ENCODE measurements around the gene ELOVL2. TPM values are rescaled to one million over a fixed set of nuclear protein-coding genes. Genes with fewer than 3 reads are reported as not detected.

ELOVL2 gene
- total and polyA plus RNA-seq, 4 donors = 0.16 to 2.8 (median 0.24) TPM

- no peak overlapping the region for H3K27ac ChIP-seq (ENCODE audit: low read depth in 1 of 2, low read length in 1 of 2)
- no peaks in the 10 kb centered on the region for H3K4me1 ChIP-seq (ENCODE audit: control insufficient read depth in 5 of 5, insufficient read depth in 5 of 5, low read length in 5 of 5)
- ATAC-seq (ENCODE audit: insufficient read depth, low FRiP score) (no peak), DNase-seq (no peak)
- H3K9me3 ChIP-seq (ENCODE audit: control insufficient read depth in 4 of 4, insufficient read depth in 3 of 4, low read length in 3 of 4) = no peaks in the 10 kb centered on the region
- no peak overlapping the region for H3K4me3 ChIP-seq
- no peaks in the 10 kb centered on the region for H3K36me3 ChIP-seq (ENCODE audit: control insufficient read depth in 4 of 4, insufficient read depth in 4 of 4, low read length in 4 of 4)
- no peaks in the 10 kb centered on the region for H3K27me3 ChIP-seq (ENCODE audit: control insufficient read depth in 3 of 3, insufficient read depth in 3 of 3, low read length in 2 of 3)
- 92 to 94% methylated on average over 6 of the region's 6 CpGs for WGBS, 2 donors
- TF ChIP-seq CTCF (IDR thresholded peaks at IDR 0.05; ENCODE audit: control extremely low read depth, extremely low read depth) = no peak
- H3K9ac ChIP-seq (ENCODE audit: insufficient read depth in 1 of 2, low read length in 2 of 2) = no peak overlapping the region
Measured at GRCh38 chr6:11066505-11067347, 22.6 kb upstream of the ELOVL2 start.

GRCh38 chr6:11065436-11066202 is 21.5 kb upstream of the ELOVL2 start:
- Histone ChIP-seq H3K36me3 (ENCODE audit: control insufficient read depth in 4 of 4, insufficient read depth in 4 of 4, low read length in 4 of 4) (no peaks in the 10 kb centered on the region), H3K9ac (ENCODE audit: insufficient read depth in 1 of 2, low read length in 2 of 2) (no peak overlapping the region), H3K27ac (ENCODE audit: low read depth in 1 of 2, low read length in 1 of 2) (no peak overlapping the region), H3K4me1 (ENCODE audit: control insufficient read depth in 5 of 5, insufficient read depth in 5 of 5, low read length in 5 of 5) (no peaks in the 10 kb centered on the region), H3K4me3 (no peak overlapping the region), H3K27me3 (ENCODE audit: control insufficient read depth in 3 of 3, insufficient read depth in 3 of 3, low read length in 2 of 3) (no peaks in the 10 kb centered on the region), H3K9me3 (ENCODE audit: control insufficient read depth in 4 of 4, insufficient read depth in 3 of 4, low read length in 3 of 4) (no peaks in the 10 kb centered on the region)
- 92 to 94% methylated on average over 6 of the region's 6 CpGs for WGBS, 2 donors
- ATAC-seq (ENCODE audit: insufficient read depth, low FRiP score) (no peak), DNase-seq (no peak)
- TF ChIP-seq CTCF (IDR thresholded peaks at IDR 0.05; ENCODE audit: control extremely low read depth, extremely low read depth) = no peak

- TF ChIP-seq CTCF (IDR thresholded peaks at IDR 0.05; ENCODE audit: control extremely low read depth, extremely low read depth) = no peak
- H3K27me3 ChIP-seq (ENCODE audit: control insufficient read depth in 3 of 3, insufficient read depth in 3 of 3, low read length in 2 of 3) = no peaks in the 10 kb centered on the region
- no peaks in the 10 kb centered on the region for H3K9me3 ChIP-seq (ENCODE audit: control insufficient read depth in 4 of 4, insufficient read depth in 3 of 4, low read length in 3 of 4)
- no peak overlapping the region for H3K4me3 ChIP-seq
- H3K36me3 ChIP-seq (ENCODE audit: control insufficient read depth in 4 of 4, insufficient read depth in 4 of 4, low read length in 4 of 4) = no peaks in the 10 kb centered on the region
- 72 to 80% methylated on average over 3 of the region's 3 CpGs for WGBS, 2 donors
- no peaks in the 10 kb centered on the region for H3K4me1 ChIP-seq (ENCODE audit: control insufficient read depth in 5 of 5, insufficient read depth in 5 of 5, low read length in 5 of 5)
- H3K9ac ChIP-seq (ENCODE audit: insufficient read depth in 1 of 2, low read length in 2 of 2) = no peak overlapping the region
- no peak overlapping the region for H3K27ac ChIP-seq (ENCODE audit: low read depth in 1 of 2, low read length in 1 of 2)
- no peak for ATAC-seq (ENCODE audit: insufficient read depth, low FRiP score)
- no peak for DNase-seq
Measured at GRCh38 chr6:11064836-11065235, 20.7 kb upstream of the ELOVL2 start.
